TTC549 (cell line): Measurements from ENCODE around the gene MYH16.
"Not testable (repeated sequence)": the region's sequence is repeated elsewhere in the genome, so short reads cannot be mapped to it uniquely, and the experiment has no call there.

Source experiments
- FAIRE-seq: peaks from 2 replicates; lab custom pipeline; 2012; peaks lifted over from hg19 to GRCh38; lab: Jason Lieb, UNC

Gene MYH16

GRCh38 chr7:99258501-99258900 lies 14.1 kb upstream of the MYH16 start:
- FAIRE-seq = no peak

- no peak for FAIRE-seq
Observed at GRCh38 chr7:99260395-99260794, 12.2 kb upstream of the MYH16 start.

GRCh38 chr7:99261646-99262045 lies 11.0 kb upstream of the MYH16 start:
- FAIRE-seq = no peak

GRCh38 chr7:99265848-99266480 lies 6.7 kb upstream of the MYH16 start:
- FAIRE-seq = no peak

GRCh38 chr7:99267481-99267840 lies 5.2 kb upstream of the MYH16 start:
- FAIRE-seq = no peak

- no peak for FAIRE-seq
Observed at GRCh38 chr7:99267841-99268576, 4.6 kb upstream of the MYH16 start.

- FAIRE-seq = no peak
Observed at GRCh38 chr7:99268577-99268908, 4.1 kb upstream of the MYH16 start.

GRCh38 chr7:99270702-99271101 lies 1.9 kb upstream of the MYH16 start:
- no peak for FAIRE-seq

- not testable (repeated sequence) for FAIRE-seq
Observed at GRCh38 chr7:99273561-99273960, 922 bp downstream of the MYH16 start.

GRCh38 chr7:99274908-99275307 lies 2.3 kb downstream of the MYH16 start:
- not testable (repeated sequence) for FAIRE-seq

- no peak for FAIRE-seq
Observed at GRCh38 chr7:99275496-99275895, 2.9 kb downstream of the MYH16 start.

GRCh38 chr7:99278180-99278579 lies 5.5 kb downstream of the MYH16 start:
- FAIRE-seq = no peak

GRCh38 chr7:99284165-99284564 lies 11.5 kb downstream of the MYH16 start:
- FAIRE-seq = not testable (repeated sequence)

- no peak for FAIRE-seq
Observed at GRCh38 chr7:99287779-99288534, 15.3 kb downstream of the MYH16 start.

- no peak for FAIRE-seq
Observed at GRCh38 chr7:99289185-99289584, 16.5 kb downstream of the MYH16 start.

GRCh38 chr7:99290148-99290547 lies 17.5 kb downstream of the MYH16 start:
- not testable (repeated sequence) for FAIRE-seq

- no peak for FAIRE-seq
Observed at GRCh38 chr7:99290980-99291607, 18.5 kb downstream of the MYH16 start.

- no peak for FAIRE-seq
Observed at GRCh38 chr7:99292127-99292526, 19.5 kb downstream of the MYH16 start.

- FAIRE-seq = no peak
Observed at GRCh38 chr7:99293167-99293566, 20.5 kb downstream of the MYH16 start.

GRCh38 chr7:99293650-99294049 lies 21.0 kb downstream of the MYH16 start:
- FAIRE-seq = no peak

GRCh38 chr7:99296471-99296870 lies 23.8 kb downstream of the MYH16 start:
- no peak for FAIRE-seq

GRCh38 chr7:99301496-99301895 lies 28.9 kb downstream of the MYH16 start:
- no peak for FAIRE-seq
